Panc1 (cell line): Measurements from ENCODE around the gene KCNH1. TPM values are rescaled to one million over a fixed set of nuclear protein-coding genes. Genes with fewer than 3 reads are reported as not detected.

ENCODE experiments used
- ATAC-seq: fragments of 200-7000 bp; cut with Tn5 transposase; 2 replicates; pipeline ENCODE4 v1.9.1; 2020; ENCODE audit warnings: mild to moderate bottlenecking, moderate library complexity
- BruUV-seq: library from RNA; stranded (reverse); fragments of 400-500 nt; replicated peaks from 2 replicates; lab custom pipeline; 2021; lab: Mats Ljungman, UMichigan
- CTCF ChIA-PET: fragments of 300-600 bp; sonication (Branson Sonifier 250); formaldehyde crosslinking; loops from one replicate; lab custom pipeline; 2022; ENCODE audit warnings: antibody characterized with exemption; lab: Charles Lee
- POLR2A ChIA-PET: fragments of 300-600 bp; sonication (Branson Sonifier 250); formaldehyde crosslinking; loops from one replicate; lab custom pipeline; 2022; ENCODE audit warnings: antibody characterized with exemption; lab: Charles Lee
- DNase-seq: peaks from one replicate; pipeline ENCODE4 v3.0.0-alpha.2; 2010; ENCODE audit warnings: low read depth, low spot score
- H3K27ac ChIP-seq: 2 replicates; pipeline ENCODE4 v1.5.1; 2011; ENCODE audit warnings: mild to moderate bottlenecking, low read length, inconsistent platforms
- H3K27me3 ChIP-seq: fragments of 200-500 bp; sonication (Bioruptor generic); 2 replicates; pipeline ENCODE4 v1.6.0; 2014; ENCODE audit warnings: low read length, inconsistent platforms; ENCODE audit not compliant: control insufficient read depth, insufficient read depth
- H3K36me3 ChIP-seq: fragments of 200-500 bp; sonication (Bioruptor generic); 2 replicates; pipeline ENCODE4 v1.5.1; 2014; ENCODE audit warnings: inconsistent platforms, mild to moderate bottlenecking, low read length, moderate library complexity; ENCODE audit not compliant: control insufficient read depth, insufficient read depth
- H3K4me1 ChIP-seq: 2 replicates; pipeline ENCODE4 v1.5.1; 2011; ENCODE audit warnings: inconsistent platforms, mild to moderate bottlenecking, low read length, moderate library complexity; ENCODE audit not compliant: control insufficient read depth, insufficient read depth
- H3K4me3 ChIP-seq, 2 experiments: 2 replicates each; pipeline ENCODE4 v1.5.1; 2011 to 2012; ENCODE audit warnings: low read depth in 2 of 2, low read length in 2 of 2, mild to moderate bottlenecking in 2 of 2, inconsistent platforms in 1 of 2, moderate library complexity in 1 of 2
- H3K9me3 ChIP-seq: fragments of 200-500 bp; sonication (Bioruptor generic); 2 replicates; pipeline ENCODE4 v1.5.1; 2014; ENCODE audit warnings: low read depth, mild to moderate bottlenecking, inconsistent platforms, low read length, moderate library complexity; ENCODE audit not compliant: control insufficient read depth, insufficient read depth
- POLR2AphosphoS5 ChIP-seq: IDR thresholded peaks from 2 replicates; pipeline ENCODE4 v1.6.1; 2012; ENCODE audit warnings: mild to moderate bottlenecking, low read depth, low read length, moderate library complexity
- SIN3A ChIP-seq: IDR thresholded peaks from 2 replicates; pipeline ENCODE4 v1.6.1; 2012; ENCODE audit warnings: low read depth, mild to moderate bottlenecking, low read length, moderate library complexity, borderline replicate concordance; ENCODE audit not compliant: insufficient read depth
- TCF7L2 ChIP-seq: IDR thresholded peaks from 2 replicates; pipeline ENCODE4 v1.6.1; 2011; ENCODE audit warnings: mild to moderate bottlenecking, low read depth, low read length, inconsistent platforms
- in situ Hi-C: cut with HindIII; loops from 2 replicates; pipeline ENCODE4 v1.10.0; 2016; ENCODE audit warnings: low sequenced_read_pairs, low pct_unique_long_range_greater_than_20kb
- intact Hi-C: fragments of 100-400 bp; cut with micrococcal nuclease; formaldehyde crosslinking; loops from one replicate; pipeline ENCODE4 v1.10.0; 2022; ENCODE audit not compliant: unreplicated experiment
- total RNA-seq: library from RNA; stranded (reverse); gene quantifications from one replicate; pipeline ENCODE4 v1.2.1, GENCODE V29; 2021; ENCODE audit not compliant: unreplicated experiment
- TF ChIP-seq, protein P1 (sequence below): fragments of 450-650 bp; IDR thresholded peaks from 2 replicates; pipeline ENCODE4 v1.5.1; 2017; ENCODE audit warnings: mild to moderate bottlenecking
- TF ChIP-seq, protein P2 (sequence below), 2 experiments: IDR thresholded peaks; 2 replicates each; pipeline ENCODE4 v1.6.1; 2011 to 2012; ENCODE audit warnings: low read depth in 2 of 2, control low read depth in 1 of 2, low read length in 1 of 2, mild to moderate bottlenecking in 1 of 2, moderate library complexity in 1 of 2; ENCODE audit not compliant: insufficient read depth in 1 of 2

Gene KCNH1
- total RNA-seq, 1 experiment from 2014 or later: not detected

DNA sequence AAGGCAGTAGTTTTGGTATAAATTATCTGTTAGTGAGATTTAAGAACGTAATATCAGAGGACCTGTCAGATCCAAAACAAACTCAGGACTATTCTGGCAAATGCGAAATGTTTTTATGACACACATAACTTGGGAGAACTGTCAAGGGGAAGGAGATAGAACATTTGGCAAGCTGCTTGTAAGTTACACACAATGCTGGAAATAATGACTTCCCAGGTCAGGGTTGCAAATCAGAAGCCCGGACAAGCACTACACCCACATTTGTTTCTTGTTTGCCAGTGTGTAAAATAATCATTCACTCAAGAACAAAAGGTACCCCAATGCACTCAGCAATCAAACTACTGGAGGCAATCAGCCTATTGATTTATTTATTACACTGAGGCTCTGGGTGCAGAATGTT, 354.7 kb downstream of the KCNH1 start:
- Histone ChIP-seq H3K27me3 (no peaks in the 10 kb centered on the region), H3K4me1 (no peaks in the 10 kb centered on the region), H3K9me3 (no peaks in the 10 kb centered on the region), H3K27ac (no peak overlapping the region), H3K4me3 (no peak overlapping the region), H3K36me3 (no peaks in the 10 kb centered on the region)
- BruUV-seq: no TSS peak
- DNase-seq: no peak
- ATAC-seq: no peak
- no peak for TF ChIP-seq POLR2AphosphoS5
- TF ChIP-seq, protein P1, sequence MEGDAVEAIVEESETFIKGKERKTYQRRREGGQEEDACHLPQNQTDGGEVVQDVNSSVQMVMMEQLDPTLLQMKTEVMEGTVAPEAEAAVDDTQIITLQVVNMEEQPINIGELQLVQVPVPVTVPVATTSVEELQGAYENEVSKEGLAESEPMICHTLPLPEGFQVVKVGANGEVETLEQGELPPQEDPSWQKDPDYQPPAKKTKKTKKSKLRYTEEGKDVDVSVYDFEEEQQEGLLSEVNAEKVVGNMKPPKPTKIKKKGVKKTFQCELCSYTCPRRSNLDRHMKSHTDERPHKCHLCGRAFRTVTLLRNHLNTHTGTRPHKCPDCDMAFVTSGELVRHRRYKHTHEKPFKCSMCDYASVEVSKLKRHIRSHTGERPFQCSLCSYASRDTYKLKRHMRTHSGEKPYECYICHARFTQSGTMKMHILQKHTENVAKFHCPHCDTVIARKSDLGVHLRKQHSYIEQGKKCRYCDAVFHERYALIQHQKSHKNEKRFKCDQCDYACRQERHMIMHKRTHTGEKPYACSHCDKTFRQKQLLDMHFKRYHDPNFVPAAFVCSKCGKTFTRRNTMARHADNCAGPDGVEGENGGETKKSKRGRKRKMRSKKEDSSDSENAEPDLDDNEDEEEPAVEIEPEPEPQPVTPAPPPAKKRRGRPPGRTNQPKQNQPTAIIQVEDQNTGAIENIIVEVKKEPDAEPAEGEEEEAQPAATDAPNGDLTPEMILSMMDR: no peak
- TF ChIP-seq, protein P2, sequence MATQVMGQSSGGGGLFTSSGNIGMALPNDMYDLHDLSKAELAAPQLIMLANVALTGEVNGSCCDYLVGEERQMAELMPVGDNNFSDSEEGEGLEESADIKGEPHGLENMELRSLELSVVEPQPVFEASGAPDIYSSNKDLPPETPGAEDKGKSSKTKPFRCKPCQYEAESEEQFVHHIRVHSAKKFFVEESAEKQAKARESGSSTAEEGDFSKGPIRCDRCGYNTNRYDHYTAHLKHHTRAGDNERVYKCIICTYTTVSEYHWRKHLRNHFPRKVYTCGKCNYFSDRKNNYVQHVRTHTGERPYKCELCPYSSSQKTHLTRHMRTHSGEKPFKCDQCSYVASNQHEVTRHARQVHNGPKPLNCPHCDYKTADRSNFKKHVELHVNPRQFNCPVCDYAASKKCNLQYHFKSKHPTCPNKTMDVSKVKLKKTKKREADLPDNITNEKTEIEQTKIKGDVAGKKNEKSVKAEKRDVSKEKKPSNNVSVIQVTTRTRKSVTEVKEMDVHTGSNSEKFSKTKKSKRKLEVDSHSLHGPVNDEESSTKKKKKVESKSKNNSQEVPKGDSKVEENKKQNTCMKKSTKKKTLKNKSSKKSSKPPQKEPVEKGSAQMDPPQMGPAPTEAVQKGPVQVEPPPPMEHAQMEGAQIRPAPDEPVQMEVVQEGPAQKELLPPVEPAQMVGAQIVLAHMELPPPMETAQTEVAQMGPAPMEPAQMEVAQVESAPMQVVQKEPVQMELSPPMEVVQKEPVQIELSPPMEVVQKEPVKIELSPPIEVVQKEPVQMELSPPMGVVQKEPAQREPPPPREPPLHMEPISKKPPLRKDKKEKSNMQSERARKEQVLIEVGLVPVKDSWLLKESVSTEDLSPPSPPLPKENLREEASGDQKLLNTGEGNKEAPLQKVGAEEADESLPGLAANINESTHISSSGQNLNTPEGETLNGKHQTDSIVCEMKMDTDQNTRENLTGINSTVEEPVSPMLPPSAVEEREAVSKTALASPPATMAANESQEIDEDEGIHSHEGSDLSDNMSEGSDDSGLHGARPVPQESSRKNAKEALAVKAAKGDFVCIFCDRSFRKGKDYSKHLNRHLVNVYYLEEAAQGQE (IDR thresholded peaks at IDR 0.05; ENCODE audit: insufficient read depth in 1 of 2, low read depth in 2 of 2, low read length in 1 of 2): no peak
- TF ChIP-seq TCF7L2: no peak
- no peak for TF ChIP-seq SIN3A
- intact Hi-C loops: no loop called here
- in situ Hi-C loops: no loop called here
- CTCF ChIA-PET: no interaction called here
- POLR2A ChIA-PET: no interaction called here

DNA sequence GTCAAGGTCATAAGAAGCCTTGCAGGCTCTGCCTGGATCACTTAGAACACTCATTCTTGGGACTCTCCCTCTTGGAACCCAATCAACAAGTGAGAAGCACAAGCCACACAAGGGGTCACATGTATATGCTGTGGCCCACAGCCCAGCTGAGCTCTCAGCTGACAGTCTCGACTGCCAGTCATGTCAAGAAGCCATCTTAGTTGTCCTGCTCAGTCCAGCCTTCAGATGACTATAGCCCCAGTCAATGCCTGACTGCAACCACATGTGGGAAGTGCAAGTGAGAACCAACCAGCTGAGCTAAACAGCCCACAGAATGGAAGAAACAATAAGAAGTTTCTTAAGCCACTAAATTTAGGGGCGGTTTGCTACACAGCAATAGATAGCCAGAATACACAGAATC, 356.0 kb downstream of the KCNH1 start:
- H3K4me3 ChIP-seq: no peak overlapping the region
- DNase-seq (no peak), ATAC-seq (no peak)
- in situ Hi-C loops (no loop called here), intact Hi-C loops (no loop called here)
- H3K9me3 ChIP-seq: no peaks in the 10 kb centered on the region
- H3K36me3 ChIP-seq: no peaks in the 10 kb centered on the region
- BruUV-seq: no TSS peak
- H3K27ac ChIP-seq: no peak overlapping the region
- no peaks in the 10 kb centered on the region for H3K4me1 ChIP-seq
- ChIA-PET POLR2A (interaction anchor here (0.6 kb wide), 1 partner anchor 105 kb away, joined by 3 read pairs; no protein-coding TSS in a partner anchor), CTCF (no interaction called here)
- TF ChIP-seq SIN3A: no peak
- TF ChIP-seq TCF7L2: no peak
- TF ChIP-seq, protein P2 (IDR thresholded peaks at IDR 0.05; ENCODE audit: insufficient read depth in 1 of 2, low read depth in 2 of 2, low read length in 1 of 2): no peak
- TF ChIP-seq, protein P1: no peak
- TF ChIP-seq POLR2AphosphoS5: no peak
- H3K27me3 ChIP-seq: no peaks in the 10 kb centered on the region
